Spleen (tissue), 11 donors: ENCODE data around the gene MED27. TPM values are rescaled to one million over a fixed set of nuclear protein-coding genes. Genes with fewer than 3 reads are reported as not detected.
"Not testable (repeated sequence)": the region's sequence is repeated elsewhere in the genome, so short reads cannot be mapped to it uniquely, and the experiment has no call there.

Source experiments
- DNase-seq: peaks from one replicate; pipeline ENCODE4 v3.0.0-alpha.2; 2020
- H3K27ac ChIP-seq, 8 donors: fragments of 200-600 bp; sonication (generic) in 7 of 8; 1 replicate in 4 of 8; 2 replicates in 4 of 8; pipeline versions ENCODE4 v1.5.0 to v1.8.0; 2016 to 2021; ENCODE audit warnings: inconsistent platforms in 4 of 8, mild to moderate bottlenecking in 4 of 8, moderate library complexity in 1 of 8
- H3K27me3 ChIP-seq, 7 donors: fragments of 200-600 bp; sonication (generic) in 6 of 7; replicated peaks in 1 of 7; 1 replicate in 4 of 7; 2 replicates in 3 of 7; pipeline versions ENCODE4 v1.5.0 to v1.8.0; 2016 to 2021; ENCODE audit warnings: inconsistent platforms in 3 of 7, mild to moderate bottlenecking in 1 of 7
- H3K36me3 ChIP-seq, 6 donors: fragments of 200-600 bp; sonication (generic) in 5 of 6; 1 replicate in 4 of 6; 2 replicates in 2 of 6; pipeline versions ENCODE4 v1.5.0 to v1.8.0; 2016 to 2021; ENCODE audit warnings: inconsistent platforms in 2 of 6
- H3K4me1 ChIP-seq, 6 donors: fragments of 200-600 bp; sonication (generic) in 5 of 6; 1 replicate in 3 of 6; 2 replicates in 3 of 6; pipeline versions ENCODE4 v1.5.0 to v1.8.0; 2016 to 2021; ENCODE audit warnings: inconsistent platforms in 3 of 6
- H3K4me3 ChIP-seq, 8 donors: fragments of 200-600 bp; sonication (generic) in 7 of 8; 1 replicate in 4 of 8; 2 replicates in 4 of 8; pipeline versions ENCODE4 v1.5.0 to v1.8.0; 2016 to 2021; ENCODE audit warnings: inconsistent platforms in 4 of 8, mild to moderate bottlenecking in 4 of 8, moderate library complexity in 2 of 8
- H3K9me3 ChIP-seq, 8 donors: fragments of 200-600 bp; sonication (generic) in 7 of 8; 1 replicate in 4 of 8; 2 replicates in 4 of 8; pipeline versions ENCODE4 v1.5.0 to v1.8.0; 2016 to 2021; ENCODE audit warnings: inconsistent platforms in 4 of 8
- CTCF ChIP-seq, 11 experiments: fragments of 200-600 bp in 7 of 11; fragments of 450-650 bp in 4 of 11; sonication (generic) in 4 of 11; IDR thresholded peaks in 8 of 11; conservative IDR thresholded peaks in 3 of 11; 1 replicate in 7 of 11; 2 replicates in 4 of 11; pipeline versions ENCODE4 v1.4.0 to v1.8.0; 2016 to 2021; ENCODE audit warnings: antibody characterized with exemption in 11 of 11, inconsistent platforms in 4 of 11, mild to moderate bottlenecking in 1 of 11
- POLR2A ChIP-seq, 3 donors: fragments of 450-650 bp; IDR thresholded peaks; one replicate each; pipeline ENCODE4 v1.5.1; 2017; ENCODE audit warnings: antibody characterized with exemption in 3 of 3, mild to moderate bottlenecking in 1 of 3
- POLR2AphosphoS5 ChIP-seq, 3 donors: sonication (generic); formaldehyde crosslinking; IDR thresholded peaks; one replicate each; pipeline ENCODE4 v1.5.1; 2017; ENCODE audit warnings: antibody characterized with exemption in 3 of 3
- WGBS, 5 donors: extraction: QIAGEN DNeasy Blood & Tissue Kit in 3 of 5; methylation state at CpG; one replicate each; pipeline versions ENCODE4 v1.1.5 to v1.1.7; 2013 to 2018; 5-methylcytosine and 5-hydroxymethylcytosine counted together
- intact Hi-C: fragments of 100-400 bp; cut with DNase I; formaldehyde crosslinking; loops from one replicate; pipeline ENCODE4 v1.15.0; 2023; ENCODE audit warnings: low total_unique reads
- polyA plus RNA-seq, 3 donors: library from polyadenylated mRNA; stranded (reverse); fragments of 200-250 nt; gene quantifications; one replicate each; pipeline ENCODE4 v1.2.1, GENCODE V29; 2013
- total RNA-seq, 7 donors: library from RNA; depleted of rRNA in 3 of 7; stranded (reverse); fragments of >200 nt in 3 of 7; fragmentation: NEBNext Ultra II Directional in 4 of 7; extraction: Animal tissue kit (Norgen Biotek cat#: 25700) in 4 of 7; gene quantifications; one replicate each; pipeline versions ENCODE4 v1.1.0 to v1.2.1, GENCODE V29; 2016 to 2021
- donor health status: healthy with polysubstance abuse.
- donor health status: DM: no; HTN: no; CAD: no; lungs with moderate emphysema.
- donor health status: DM: no; HTN: no; CAD: no.
- donor health status: Bipolar disorder and iron deficiency.
- donor health status: healthy.
- donor health status: DM: no; HTN: no; CAD: no.
- donor health status: DM: yes; HTN: yes; CAD: no.

MED27 gene
- total and polyA plus RNA-seq, 10 donors: 13.1 to 22.4 (median 16.0) TPM

- WGBS, 5 donors: 87 to 94% (median 92%) methylated on average over 2 of the region's 2 CpGs
- Histone ChIP-seq H3K4me3 (no peak overlapping the region), H3K27ac (no peak overlapping the region), H3K27me3 (no peaks in the 10 kb centered on the region), H3K9me3 (no peaks in the 10 kb centered on the region), H3K36me3 (peaks cover 0 to 37% (median 6%) of the 10 kb centered on the region in 6 donors), H3K4me1 (peaks cover 0 to 16% (median 0%) of the 10 kb centered on the region in 6 donors)
- no peak for TF ChIP-seq POLR2AphosphoS5 (IDR thresholded peaks at IDR 0.05)
- TF ChIP-seq CTCF (IDR thresholded peaks at IDR 0.05 in 8 of 11, conservative IDR thresholded peaks at IDR 0.05 in 3 of 11): no peak
- no peak for TF ChIP-seq POLR2A (IDR thresholded peaks at IDR 0.05)
- intact Hi-C loops: no loop called here
- DNase-seq: no peak
Measured at GRCh38 chr9:132011309-132011708, 68.4 kb downstream of the MED27 start.

GRCh38 chr9:132010201-132010600 lies 69.5 kb downstream of the MED27 start:
- DNase-seq, H3K4me3 ChIP-seq, H3K27me3 ChIP-seq, intact Hi-C loops, H3K9me3 ChIP-seq, H3K27ac ChIP-seq: not testable (repeated sequence)
- WGBS, 5 donors: 81 to 92% (median 86%) methylated on average over 1 to 2 of the region's 2 CpGs
- Histone ChIP-seq H3K4me1 (peaks cover 0 to 26% (median 0%) of the 10 kb centered on the region in 6 donors), H3K36me3 (peaks cover 0 to 37% (median 6%) of the 10 kb centered on the region in 6 donors)

GRCh38 chr9:132008855-132009812 lies 70.5 kb downstream of the MED27 start:
- TF ChIP-seq CTCF (IDR thresholded peaks at IDR 0.05 in 8 of 11, conservative IDR thresholded peaks at IDR 0.05 in 3 of 11): no peak
- TF ChIP-seq POLR2A (IDR thresholded peaks at IDR 0.05): no peak
- no peak for TF ChIP-seq POLR2AphosphoS5 (IDR thresholded peaks at IDR 0.05)
- H3K4me1 ChIP-seq: peaks cover 0 to 37% (median under 1%) of the 10 kb centered on the region in 6 donors
- H3K36me3 ChIP-seq: peaks cover 0 to 37% (median 6%) of the 10 kb centered on the region in 6 donors
- no peak for DNase-seq
- H3K27ac ChIP-seq: no peak overlapping the region
- H3K4me3 ChIP-seq: no peak overlapping the region
- no peaks in the 10 kb centered on the region for H3K27me3 ChIP-seq
- no peaks in the 10 kb centered on the region for H3K9me3 ChIP-seq
- WGBS, 5 donors: 90 to 97% (median 95%) methylated on average over 12 of the region's 12 CpGs
- intact Hi-C loops: no loop called here

GRCh38 chr9:132008184-132008803 lies 71.4 kb downstream of the MED27 start:
- intact Hi-C loops: no loop called here
- TF ChIP-seq POLR2AphosphoS5 (IDR thresholded peaks at IDR 0.05) (no peak), POLR2A (IDR thresholded peaks at IDR 0.05) (no peak), CTCF (IDR thresholded peaks at IDR 0.05 in 8 of 11, conservative IDR thresholded peaks at IDR 0.05 in 3 of 11) (no peak)
- Histone ChIP-seq H3K4me3 (no peak overlapping the region), H3K27me3 (no peaks in the 10 kb centered on the region), H3K27ac (no peak overlapping the region), H3K4me1 (peaks cover 0 to 45% (median 6%) of the 10 kb centered on the region in 6 donors), H3K36me3 (peaks cover 0 to 28% (median 6%) of the 10 kb centered on the region in 6 donors), H3K9me3 (no peaks in the 10 kb centered on the region)
- no peak for DNase-seq
- whole genome bisulfite sequencing, 5 donors: 81 to 91% (median 85%) methylated on average over 8 of the region's 8 CpGs
